Caco-2 (cell line): ENCODE data around the gene AGR2. TPM values are rescaled to one million over a fixed set of nuclear protein-coding genes. Genes with fewer than 3 reads are reported as not detected.

Source experiments
- BruUV-seq: library from RNA; stranded (reverse); fragments of 400-500 nt; replicated peaks from 2 replicates; lab custom pipeline; 2021; lab: Mats Ljungman, UMichigan
- CTCF ChIA-PET: fragments of 300-600 bp; sonication (Branson Sonifier 250); formaldehyde crosslinking; loops from one replicate; lab custom pipeline; 2022; ENCODE audit warnings: antibody characterized with exemption; lab: Charles Lee
- POLR2A ChIA-PET: fragments of 300-600 bp; sonication (Branson Sonifier 250); formaldehyde crosslinking; loops from one replicate; lab custom pipeline; 2022; ENCODE audit warnings: antibody characterized with exemption; lab: Charles Lee
- DNase-seq, 2 experiments: peaks; one replicate each; pipeline versions ENCODE4 v3.0.0 to v3.0.0-alpha.2; 2020 to 2022
- H3K27me3 ChIP-seq: replicated peaks from 2 replicates; pipeline ENCODE4 v1.6.0; 2011; ENCODE audit warnings: low read length; ENCODE audit not compliant: control insufficient read depth, insufficient read depth
- H3K36me3 ChIP-seq: 2 replicates; pipeline ENCODE4 v1.5.1; 2011; ENCODE audit warnings: low read length; ENCODE audit not compliant: control insufficient read depth, insufficient read depth
- H3K4me1 ChIP-seq: fragments of 250-450 bp; sonication (Bioruptor Pico); 2 replicates; pipeline ENCODE4 v1.5.1; 2020; ENCODE audit warnings: mild to moderate bottlenecking
- H3K4me3 ChIP-seq: 2 replicates; pipeline ENCODE4 v1.5.1; 2011; ENCODE audit warnings: low read depth, mild to moderate bottlenecking, control low read depth, low read length
- H3K9me3 ChIP-seq: fragments of 250-450 bp; sonication (Bioruptor Pico); 2 replicates; pipeline ENCODE4 v1.5.1; 2020; ENCODE audit warnings: mild to moderate bottlenecking, moderate library complexity
- H3K27ac Mint-ChIP-seq: one replicate; pipeline ENCODE4 v1.8.0; 2022; ENCODE audit warnings: mixed read lengths; ENCODE audit not compliant: unreplicated experiment
- H3K27me3 Mint-ChIP-seq: one replicate; pipeline ENCODE4 v1.8.0; 2022; ENCODE audit warnings: mixed read lengths; ENCODE audit not compliant: insufficient read depth, unreplicated experiment
- H3K36me3 Mint-ChIP-seq: one replicate; pipeline ENCODE4 v1.8.0; 2022; ENCODE audit warnings: mild to moderate bottlenecking, mixed read lengths; ENCODE audit not compliant: insufficient read depth, unreplicated experiment
- H3K4me1 Mint-ChIP-seq: one replicate; pipeline ENCODE4 v1.8.0; 2022; ENCODE audit warnings: low read depth, mixed read lengths; ENCODE audit not compliant: unreplicated experiment
- H3K4me3 Mint-ChIP-seq: one replicate; pipeline ENCODE4 v1.8.0; 2022; ENCODE audit warnings: mild to moderate bottlenecking, moderate library complexity, mixed read lengths; ENCODE audit not compliant: unreplicated experiment
- H3K9me3 Mint-ChIP-seq: one replicate; pipeline ENCODE4 v1.8.0; 2022; ENCODE audit warnings: mixed read lengths; ENCODE audit not compliant: unreplicated experiment
- intact Hi-C: fragments of 100-400 bp; cut with micrococcal nuclease; formaldehyde crosslinking; loops from one replicate; pipeline ENCODE4 v1.10.0; 2022; ENCODE audit not compliant: unreplicated experiment
- total RNA-seq: library from RNA; stranded (reverse); gene quantifications from 2 replicates; pipeline ENCODE4 v1.2.3, GENCODE V29; 2022
- TF ChIP-seq, protein P1 (sequence below), 2 experiments: fragments of 200-600 bp in 1 of 2; IDR thresholded peaks; 1 replicate in 1 of 2; 2 replicates in 1 of 2; pipeline versions ENCODE4 v1.5.1 to v1.8.0; 2011 to 2022; ENCODE audit warnings: antibody characterized with exemption in 1 of 2, control low read depth in 1 of 2, inconsistent platforms in 1 of 2, low read depth in 1 of 2, low read length in 1 of 2, mild to moderate bottlenecking in 1 of 2, moderate library complexity in 1 of 2; ENCODE audit not compliant: insufficient read depth in 1 of 2, severe bottlenecking in 1 of 2, unreplicated experiment in 1 of 2

Gene AGR2
- total RNA-seq, 1 experiment from 2014 or later, result 343 TPM

DNA sequence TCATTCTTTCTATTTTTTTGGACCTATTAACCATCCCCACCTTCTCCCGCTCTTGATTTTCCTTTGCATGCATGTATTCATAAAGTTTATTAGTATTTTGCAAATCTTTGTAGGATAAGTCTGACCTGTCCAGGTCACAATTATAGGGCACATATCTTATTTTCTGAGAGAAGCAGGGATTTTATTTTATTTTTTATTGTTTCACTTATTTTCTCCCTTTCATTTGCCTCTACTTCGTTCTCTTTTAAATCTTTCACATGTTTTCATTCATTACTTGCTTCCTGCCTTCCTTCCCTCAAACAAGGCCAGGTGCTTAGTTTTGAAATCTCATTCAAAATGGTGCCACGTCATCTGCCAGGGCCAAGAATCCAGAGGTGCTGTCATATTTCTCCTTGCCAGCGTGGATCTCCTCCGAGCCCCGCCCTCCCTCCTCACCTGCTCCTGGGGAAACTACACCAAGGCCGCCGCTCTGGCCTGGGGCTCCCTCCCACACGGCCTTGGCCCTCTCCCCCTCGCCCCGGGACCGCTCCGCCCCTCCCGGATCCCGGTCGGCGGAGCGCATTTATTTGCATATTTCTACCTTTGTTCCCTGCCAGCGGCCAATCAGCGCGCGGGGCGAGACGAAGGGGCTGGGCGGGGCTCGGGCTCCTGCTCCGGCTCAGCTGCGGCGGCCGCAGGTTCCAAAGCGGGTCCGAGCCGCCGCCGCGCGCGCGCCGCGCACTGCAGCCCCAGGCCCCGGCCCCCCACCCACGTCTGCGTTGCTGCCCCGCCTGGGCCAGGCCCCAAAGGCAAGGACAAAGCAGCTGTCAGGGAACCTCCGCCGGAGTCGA is 51.5 kb downstream of the AGR2 start, which contains the start of gene TSPAN13:
Gene TSPAN13 (plus strand): TSS at position 654 of the 830 bp plus-strand sequence. CDS start 213 bp downstream, outside the sequence.
- ChIA-PET CTCF (interaction anchor here (1.0 kb wide), 1 partner anchor 51 kb away, joined by 6 read pairs; no protein-coding TSS in a partner anchor), POLR2A (no interaction called here)
- Mint-ChIP-seq H3K36me3 (peaks cover 16% of the 10 kb centered on the region), H3K4me3 (peak within 1 kb of the TSS; percentile 92), H3K27me3 (no peaks in the 10 kb centered on the region), H3K9me3 (no peaks in the 10 kb centered on the region), H3K4me1 (peaks cover 20% of the 10 kb centered on the region), H3K27ac (peak within 1 kb of the TSS; percentile 91)
- BruUV-seq, result TSS peak; percentile 60
- H3K27me3 ChIP-seq, result no peaks in the 10 kb centered on the region
- H3K4me3 ChIP-seq, result peak within 1 kb of the TSS; percentile 91
- peaks cover 20% of the 10 kb centered on the region for H3K4me1 ChIP-seq
- TF ChIP-seq, protein P1, sequence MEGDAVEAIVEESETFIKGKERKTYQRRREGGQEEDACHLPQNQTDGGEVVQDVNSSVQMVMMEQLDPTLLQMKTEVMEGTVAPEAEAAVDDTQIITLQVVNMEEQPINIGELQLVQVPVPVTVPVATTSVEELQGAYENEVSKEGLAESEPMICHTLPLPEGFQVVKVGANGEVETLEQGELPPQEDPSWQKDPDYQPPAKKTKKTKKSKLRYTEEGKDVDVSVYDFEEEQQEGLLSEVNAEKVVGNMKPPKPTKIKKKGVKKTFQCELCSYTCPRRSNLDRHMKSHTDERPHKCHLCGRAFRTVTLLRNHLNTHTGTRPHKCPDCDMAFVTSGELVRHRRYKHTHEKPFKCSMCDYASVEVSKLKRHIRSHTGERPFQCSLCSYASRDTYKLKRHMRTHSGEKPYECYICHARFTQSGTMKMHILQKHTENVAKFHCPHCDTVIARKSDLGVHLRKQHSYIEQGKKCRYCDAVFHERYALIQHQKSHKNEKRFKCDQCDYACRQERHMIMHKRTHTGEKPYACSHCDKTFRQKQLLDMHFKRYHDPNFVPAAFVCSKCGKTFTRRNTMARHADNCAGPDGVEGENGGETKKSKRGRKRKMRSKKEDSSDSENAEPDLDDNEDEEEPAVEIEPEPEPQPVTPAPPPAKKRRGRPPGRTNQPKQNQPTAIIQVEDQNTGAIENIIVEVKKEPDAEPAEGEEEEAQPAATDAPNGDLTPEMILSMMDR (IDR thresholded peaks at IDR 0.05; ENCODE audit: insufficient read depth in 1 of 2, low read depth in 1 of 2, low read length in 1 of 2, severe bottlenecking in 1 of 2, unreplicated experiment in 1 of 2), result no peak
- H3K9me3 ChIP-seq, result no peaks in the 10 kb centered on the region
- DNase-seq, result peak; percentile 98 to 99
- intact Hi-C loops, result loop anchor here (1.0 to 5.0 kb wide), 5 partner anchors 9 to 156 kb away; no protein-coding TSS in a partner anchor
- no peaks in the 10 kb centered on the region for H3K36me3 ChIP-seq

DNA sequence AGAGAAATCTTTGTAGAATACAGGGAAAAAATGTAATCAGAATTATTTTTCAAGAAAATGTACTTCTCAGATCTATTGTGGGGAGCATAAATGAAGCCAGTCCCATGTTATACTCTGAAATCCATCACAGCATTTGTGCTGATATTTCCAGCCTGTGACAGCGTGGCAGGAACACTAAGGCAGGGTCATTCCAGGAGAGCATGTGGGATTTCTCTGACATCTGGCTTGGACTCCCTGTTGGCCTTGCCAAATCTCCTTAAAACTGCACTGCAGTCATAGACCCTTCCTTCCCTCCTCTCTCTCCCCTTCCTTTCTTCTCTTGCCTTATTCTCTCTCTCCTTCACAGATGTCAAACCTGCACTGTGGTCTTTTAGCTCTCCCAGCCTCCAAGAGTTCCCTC is 57.7 kb downstream of the AGR2 start:
- intact Hi-C loops, result no loop called here
- Mint-ChIP-seq H3K27ac (no peak overlapping the region), H3K27me3 (no peaks in the 10 kb centered on the region), H3K36me3 (no peaks in the 10 kb centered on the region), H3K4me3 (no peak overlapping the region), H3K9me3 (no peaks in the 10 kb centered on the region), H3K4me1 (peaks cover 6% of the 10 kb centered on the region)
- BruUV-seq, result no TSS peak
- Histone ChIP-seq H3K4me3 (no peak overlapping the region), H3K27me3 (no peaks in the 10 kb centered on the region), H3K9me3 (no peaks in the 10 kb centered on the region), H3K4me1 (peaks cover 21% of the 10 kb centered on the region; the same call in 1 of the 2 replicates), H3K36me3 (no peaks in the 10 kb centered on the region)
- TF ChIP-seq, protein P1 (IDR thresholded peaks at IDR 0.05; ENCODE audit: insufficient read depth in 1 of 2, low read depth in 1 of 2, low read length in 1 of 2, severe bottlenecking in 1 of 2, unreplicated experiment in 1 of 2), result no peak
- no peak for DNase-seq
- ChIA-PET CTCF (no interaction called here), POLR2A (no interaction called here)

DNA sequence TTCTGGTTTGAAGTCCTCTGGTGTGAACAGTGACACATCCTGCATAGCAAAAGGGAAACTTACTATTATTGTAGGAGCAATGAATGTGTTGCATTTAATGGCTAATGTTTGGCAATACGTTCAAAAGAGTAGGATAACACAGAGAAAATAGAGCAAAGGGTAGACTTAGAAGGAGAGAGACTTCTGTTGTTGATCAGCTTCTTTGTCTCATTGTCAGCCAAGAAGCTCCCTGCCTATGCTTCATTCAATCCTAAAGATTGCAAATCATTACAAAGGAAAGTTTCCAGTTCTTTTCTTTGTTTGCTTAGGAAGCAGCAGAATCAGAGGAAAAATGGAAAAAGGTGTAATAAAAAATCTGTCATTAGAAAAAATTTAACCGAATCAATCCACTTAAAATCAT is 59.2 kb downstream of the AGR2 start:
- CTCF ChIA-PET, result no interaction called here

More for the DNA sequence above, 59.2 kb downstream of the AGR2 start:
- DNase-seq, result no peak
- no peaks in the 10 kb centered on the region for H3K27me3 ChIP-seq
- intact Hi-C loops, result no loop called here
- Mint-ChIP-seq H3K27ac (no peak overlapping the region), H3K4me3 (no peak overlapping the region), H3K36me3 (peaks cover 1% of the 10 kb centered on the region), H3K9me3 (no peaks in the 10 kb centered on the region), H3K27me3 (no peaks in the 10 kb centered on the region), H3K4me1 (peaks cover 10% of the 10 kb centered on the region)
- BruUV-seq, result no TSS peak
- no peaks in the 10 kb centered on the region for H3K36me3 ChIP-seq
- POLR2A ChIA-PET, result no interaction called here
- H3K4me1 ChIP-seq, result peaks cover 33% of the 10 kb centered on the region
- H3K4me3 ChIP-seq, result no peak overlapping the region
- H3K9me3 ChIP-seq, result no peaks in the 10 kb centered on the region
- TF ChIP-seq, protein P1 (IDR thresholded peaks at IDR 0.05; ENCODE audit: insufficient read depth in 1 of 2, low read depth in 1 of 2, low read length in 1 of 2, severe bottlenecking in 1 of 2, unreplicated experiment in 1 of 2), result no peak
